Right cardiac atrium (tissue), 5 donors: ENCODE data around the gene ONECUT3. TPM values are rescaled to one million over a fixed set of nuclear protein-coding genes. Genes with fewer than 3 reads are reported as not detected.
A peak's percentile ranks its signal among the peaks of the same experiment; 100 is the strongest.

ENCODE experiments used
- ATAC-seq, 2 donors: fragments of 200-7000 bp; cut with Tn5 transposase; one replicate each; pipeline versions ENCODE4 v1.8.0 to v1.9.1; 2020; ENCODE audit warnings: moderate library complexity in 2 of 2, mild to moderate bottlenecking in 1 of 2
- DNase-seq, 3 donors: peaks; one replicate each; pipeline ENCODE4 v3.0.0-alpha.2; 2020
- H3K27ac ChIP-seq: one replicate; pipeline ENCODE4 v1.5.1; 2013; ENCODE audit warnings: mild to moderate bottlenecking, low read length, control low read depth, moderate library complexity
- H3K27me3 ChIP-seq: one replicate; pipeline ENCODE4 v1.6.1; 2013; ENCODE audit not compliant: control insufficient read depth, insufficient read depth
- H3K4me1 ChIP-seq: one replicate; pipeline ENCODE4 v1.6.1; 2013; ENCODE audit warnings: low read length; ENCODE audit not compliant: control insufficient read depth, insufficient read depth
- H3K4me3 ChIP-seq: one replicate; pipeline ENCODE4 v1.5.1; 2013; ENCODE audit warnings: low read length, control low read depth
- H3K9me3 ChIP-seq: one replicate; pipeline ENCODE4 v1.6.1; 2013; ENCODE audit warnings: low read length; ENCODE audit not compliant: control insufficient read depth
- WGBS: extraction: QIAGEN DNeasy Blood & Tissue Kit; methylation state at CpG from one replicate; pipeline ENCODE4 v1.1.7; 2013; 5-methylcytosine and 5-hydroxymethylcytosine counted together
- intact Hi-C, 4 donors: fragments of 100-400 bp; cut with DNase I; formaldehyde crosslinking; loops; one replicate each; pipeline versions ENCODE4 v1.11.0 to v1.14.0; 2022 to 2023
- polyA plus RNA-seq: library from polyadenylated mRNA; stranded (reverse); fragments of 200-250 nt; gene quantifications from one replicate; pipeline ENCODE4 v1.2.3, GENCODE V29; 2013
- total RNA-seq, 4 donors: library from RNA; stranded (reverse); fragmentation: NEBNext Ultra II Directional; extraction: Animal tissue kit (Norgen Biotek cat#: 25700); gene quantifications; one replicate each; pipeline ENCODE4 v1.2.1, GENCODE V29; 2021
- donor health status: healthy with polysubstance abuse.
- donor health status: DM: no; HTN: yes; CAD: no.
- donor health status: DM: no; HTN: no; CAD: no.
- donor health status: DM: no; HTN: yes; CAD: no; lungs with severe emphysema.
- donor health status: DM: yes; HTN: yes; CAD: no.

Gene ONECUT3
- total and polyA plus RNA-seq, 5 donors, result not detected

DNA sequence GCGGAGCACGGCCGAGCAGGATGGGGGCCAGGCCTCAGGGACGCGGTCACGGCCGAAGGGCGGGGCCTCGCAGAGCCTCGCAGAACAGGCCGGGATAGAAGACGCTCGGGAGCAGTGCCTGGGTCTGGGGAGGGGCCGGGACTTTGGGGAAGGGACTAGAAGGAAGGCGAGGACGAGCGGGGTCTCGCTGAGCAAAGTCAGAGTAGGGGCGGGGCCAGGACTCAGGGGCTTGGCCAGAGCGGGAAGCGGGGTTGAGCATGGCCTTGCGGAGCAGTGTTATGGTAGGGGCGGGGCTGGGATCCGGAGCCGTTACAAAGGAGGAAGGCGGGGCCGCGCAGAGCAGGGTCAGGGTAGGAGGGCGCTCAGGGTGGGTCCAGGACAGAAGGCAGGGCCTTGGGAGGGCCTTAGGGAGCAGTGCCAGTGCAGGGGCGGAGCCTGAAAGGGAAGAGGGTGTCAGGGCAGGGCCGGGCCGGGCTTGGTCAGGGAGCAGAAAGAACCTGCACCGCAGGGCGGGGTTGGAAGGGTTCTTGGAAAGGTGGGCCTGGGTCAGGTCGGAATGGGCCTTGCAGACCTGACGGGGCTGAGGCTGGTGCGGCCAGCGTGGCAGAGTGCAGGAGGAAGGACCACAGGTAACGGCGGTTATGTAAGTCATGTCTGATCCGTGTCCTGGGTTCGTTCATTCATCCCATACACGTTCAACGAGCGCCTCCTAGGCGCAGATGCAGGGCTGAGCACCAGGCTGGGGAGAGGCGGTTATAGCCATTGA, 59.3 kb downstream of the ONECUT3 start:
- intact Hi-C loops, result no loop called here
- no peaks in the 10 kb centered on the region for H3K9me3 ChIP-seq
- H3K27ac ChIP-seq, result peak overlapping the region; percentile 40
- DNase-seq (peak; percentile 96 to 98 (median 98)), ATAC-seq (peak; percentile 92 to 94)
- WGBS, result under 1% methylated on average over 47 of the region's 47 CpGs
- no peaks in the 10 kb centered on the region for H3K27me3 ChIP-seq
- H3K4me3 ChIP-seq, result peak overlapping the region; percentile 59
- peaks cover 3% of the 10 kb centered on the region for H3K4me1 ChIP-seq

DNA sequence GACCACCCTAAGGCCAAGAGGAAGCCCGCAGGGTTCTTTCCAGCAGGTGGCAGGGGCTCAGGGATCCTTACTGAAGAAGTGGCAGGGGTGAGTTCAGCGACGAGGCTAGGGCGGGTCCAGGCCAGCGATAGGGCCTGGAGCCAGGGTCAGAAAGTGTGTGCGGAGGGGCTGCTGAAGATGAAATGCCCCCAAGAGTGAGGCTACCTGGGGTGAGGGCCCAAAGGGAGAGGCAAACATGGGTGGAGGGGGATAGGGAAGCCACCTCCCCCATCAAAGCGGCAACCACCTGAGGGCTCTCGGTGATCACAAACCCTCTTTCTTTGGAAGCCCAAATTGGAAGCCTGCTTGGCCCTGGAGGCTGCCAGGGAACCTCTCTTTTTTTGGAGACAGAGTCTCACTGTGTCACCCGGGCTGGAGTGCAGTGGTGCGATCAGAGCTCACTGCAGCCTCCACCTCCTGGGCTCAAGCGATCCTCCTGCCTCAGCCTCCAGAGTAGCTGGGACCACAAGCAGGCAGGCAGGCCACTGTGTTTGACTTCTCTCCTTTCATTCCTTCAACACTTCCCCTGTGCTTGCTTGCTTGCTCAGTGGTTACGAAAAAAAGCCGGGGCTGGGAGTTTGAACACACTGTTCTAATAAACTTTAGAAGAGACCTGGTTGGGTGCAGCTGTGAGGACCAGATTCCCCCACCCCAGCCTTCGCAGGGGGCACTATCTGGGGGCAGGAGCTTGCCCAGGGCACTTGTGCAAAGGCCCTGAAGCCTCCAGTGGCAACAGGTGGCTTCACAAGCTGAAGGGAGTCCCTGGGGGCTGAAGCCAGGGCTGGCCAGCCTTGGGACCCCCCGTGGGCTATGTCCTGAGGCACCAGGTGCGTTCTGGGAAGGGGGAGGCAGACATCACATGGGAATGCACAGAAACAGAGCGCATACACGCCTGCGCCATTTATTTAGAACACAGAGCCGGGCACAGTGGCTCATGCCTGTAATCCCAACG, 60.2 kb downstream of the ONECUT3 start:
- intact Hi-C loops, result no loop called here
- no peaks in the 10 kb centered on the region for H3K9me3 ChIP-seq
- no peaks in the 10 kb centered on the region for H3K27me3 ChIP-seq
- H3K27ac ChIP-seq, result no peak overlapping the region
- peaks cover 3% of the 10 kb centered on the region for H3K4me1 ChIP-seq
- 66% methylated on average over 21 of the region's 21 CpGs for WGBS
- ATAC-seq, result no peak
- H3K4me3 ChIP-seq, result peak overlapping the region; percentile 59
- no peak for DNase-seq

DNA sequence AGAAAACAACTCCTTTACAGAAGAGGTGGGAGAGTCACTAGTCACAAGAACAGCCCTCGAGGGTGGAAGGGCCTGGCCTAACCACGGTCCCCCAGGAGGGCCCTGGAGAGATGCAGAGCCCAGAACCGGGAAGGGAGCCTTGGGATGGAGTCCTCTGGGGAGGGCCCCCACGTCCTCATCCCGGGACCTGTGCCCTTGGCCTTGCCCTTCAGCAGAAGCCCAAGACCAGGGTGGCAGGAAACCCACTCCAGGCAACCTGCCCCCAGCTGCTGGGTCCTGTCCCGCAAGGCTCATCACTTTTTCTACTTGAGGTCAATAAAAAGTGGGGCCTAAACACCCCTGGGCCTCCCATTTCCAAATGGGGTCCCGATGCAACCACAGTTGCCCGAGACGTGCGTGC, 61.1 kb downstream of the ONECUT3 start:
- Histone ChIP-seq H3K4me1 (peaks cover 3% of the 10 kb centered on the region), H3K9me3 (no peaks in the 10 kb centered on the region), H3K4me3 (no peak overlapping the region), H3K27me3 (no peaks in the 10 kb centered on the region), H3K27ac (no peak overlapping the region)
- ATAC-seq (no peak), DNase-seq (peak in 1 of 3 donors; percentile 47)
- 77% methylated on average over 10 of the region's 10 CpGs for WGBS
- intact Hi-C loops, result no loop called here

DNA sequence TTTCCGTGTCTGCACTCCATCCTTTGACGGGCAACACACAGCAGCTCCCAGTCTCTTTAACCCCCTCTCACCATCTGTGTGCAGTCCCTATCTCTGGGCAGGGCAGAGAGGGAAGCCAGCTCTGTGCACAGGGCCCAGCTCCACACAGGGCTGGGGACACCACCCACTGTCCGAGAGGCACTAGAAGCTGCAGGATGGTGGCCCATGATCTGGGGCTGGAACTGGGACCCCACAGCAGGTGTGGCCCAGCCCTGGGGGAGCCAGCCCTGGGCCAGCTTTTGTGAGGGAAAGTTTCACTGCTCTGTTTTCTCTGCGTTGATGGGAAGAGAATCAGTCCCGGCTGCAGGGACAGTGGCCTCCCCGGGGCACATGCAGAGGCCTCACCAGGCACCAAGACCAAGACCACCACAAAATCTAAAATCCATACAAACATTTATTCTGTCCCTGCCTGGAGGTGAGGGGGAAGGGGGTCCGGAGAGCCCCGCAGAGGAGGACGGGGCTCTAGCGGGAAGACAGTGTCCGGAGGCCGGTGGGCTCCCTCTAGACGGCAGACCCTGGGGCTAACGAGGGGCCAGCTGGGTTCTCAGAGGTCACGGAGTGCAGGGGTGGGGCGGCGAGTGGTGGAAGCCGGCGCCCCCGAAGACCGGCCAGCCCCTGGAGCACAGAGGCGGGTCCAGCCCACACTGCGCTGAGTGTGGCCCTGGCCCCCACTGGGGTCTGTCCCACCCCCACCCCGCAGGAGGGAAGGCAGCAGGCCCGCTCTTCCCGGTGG, 61.7 kb downstream of the ONECUT3 start:
- ATAC-seq (no peak), DNase-seq (no peak)
- Histone ChIP-seq H3K4me1 (peaks cover 3% of the 10 kb centered on the region), H3K9me3 (no peaks in the 10 kb centered on the region), H3K4me3 (no peak overlapping the region), H3K27ac (no peak overlapping the region), H3K27me3 (no peaks in the 10 kb centered on the region)
- 81% methylated on average over 26 of the region's 26 CpGs for WGBS
- intact Hi-C loops, result no loop called here

DNA sequence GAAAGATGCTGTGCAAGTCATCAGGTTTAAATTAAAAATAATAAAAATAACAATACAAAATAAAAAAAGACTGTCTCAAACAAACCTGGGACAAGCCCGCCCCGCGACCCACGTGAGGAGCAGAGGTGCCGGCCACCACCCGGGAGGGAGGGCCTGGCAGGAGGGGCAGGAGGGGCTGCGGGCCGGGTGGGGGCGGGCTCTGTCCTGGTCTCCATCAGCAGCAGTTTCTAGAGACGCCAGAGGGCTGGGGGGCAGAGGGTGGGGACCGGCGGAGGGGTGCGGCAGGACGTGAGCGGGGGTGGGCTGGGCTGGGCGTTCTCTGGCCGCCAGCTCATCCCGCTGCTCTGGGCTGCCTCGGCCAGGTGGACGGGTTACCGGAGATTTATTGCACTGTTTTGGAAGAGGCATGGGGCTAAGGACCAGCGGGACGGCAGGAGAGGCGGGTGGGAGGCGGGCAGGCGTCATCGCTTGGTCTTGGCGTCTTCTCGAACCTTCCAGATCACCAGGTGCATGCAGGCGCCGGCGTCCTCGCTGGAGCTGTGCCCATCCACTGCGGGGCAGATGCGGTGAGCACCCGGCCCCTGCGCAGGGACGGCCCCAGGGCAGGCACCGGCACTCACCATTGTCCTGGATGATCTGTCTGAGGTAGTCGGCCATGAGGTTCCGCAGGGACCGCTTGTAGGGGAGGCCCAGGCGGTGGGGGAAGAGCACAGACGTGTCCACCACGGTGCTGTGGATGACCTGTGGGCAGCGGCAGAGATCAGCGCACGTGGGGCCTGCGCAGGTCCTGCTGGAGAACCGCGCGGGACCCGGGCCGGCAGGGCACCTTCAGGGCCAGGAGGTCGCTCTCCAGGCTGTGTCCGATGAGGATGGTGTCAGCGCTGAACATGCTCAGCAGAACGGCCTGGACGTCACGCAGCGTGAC, 62.6 kb downstream of the ONECUT3 start:
- H3K4me1 ChIP-seq, result peaks cover 3% of the 10 kb centered on the region
- ATAC-seq (no peak), DNase-seq (no peak)
- no peaks in the 10 kb centered on the region for H3K9me3 ChIP-seq
- H3K27ac ChIP-seq, result no peak overlapping the region
- H3K27me3 ChIP-seq, result no peaks in the 10 kb centered on the region
- no peak overlapping the region for H3K4me3 ChIP-seq
- intact Hi-C loops, result no loop called here
- WGBS, result 91% methylated on average over 61 of the region's 61 CpGs

DNA sequence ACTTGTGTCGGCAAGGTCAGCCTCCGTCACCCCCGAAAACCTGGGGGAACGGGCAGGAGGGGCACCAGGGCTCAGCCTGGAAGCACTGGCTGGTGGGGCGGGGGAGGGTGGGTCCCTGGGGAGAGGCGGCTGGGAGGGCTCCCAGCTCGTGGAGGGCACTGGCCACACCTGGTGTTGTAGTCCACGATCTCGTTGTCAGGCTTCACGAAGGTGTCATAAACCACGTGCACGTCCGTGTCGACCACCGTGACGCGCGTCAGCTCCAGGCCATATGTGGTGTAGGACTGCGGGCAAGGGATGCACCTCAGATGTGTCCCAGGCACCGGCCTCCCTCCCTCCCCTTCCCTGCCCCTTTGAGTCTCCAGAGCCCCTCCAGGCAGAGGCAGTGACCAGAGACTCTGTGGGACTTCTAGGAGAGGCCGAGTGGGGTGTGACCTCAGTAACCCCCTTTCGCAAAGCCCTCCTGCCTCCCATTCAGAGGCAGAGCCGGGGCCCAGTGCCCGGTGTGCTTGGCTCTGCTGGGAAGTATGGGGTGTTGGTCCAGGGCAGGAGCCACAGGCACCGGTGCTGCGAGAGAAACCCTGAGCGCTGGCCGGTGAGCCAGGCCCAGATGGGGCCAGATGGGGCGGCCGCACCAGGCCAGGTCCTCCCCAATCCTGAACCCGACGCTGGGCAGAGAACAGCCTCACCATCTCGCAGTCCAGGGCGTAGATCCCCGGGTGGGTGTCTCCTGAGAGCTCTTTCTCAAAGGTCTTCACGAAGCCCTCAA, 63.4 kb downstream of the ONECUT3 start:
- Histone ChIP-seq H3K4me3 (no peak overlapping the region), H3K27me3 (no peaks in the 10 kb centered on the region), H3K27ac (no peak overlapping the region), H3K9me3 (no peaks in the 10 kb centered on the region), H3K4me1 (peaks cover 3% of the 10 kb centered on the region)
- no peak for DNase-seq
- intact Hi-C loops, result no loop called here
- WGBS, result 93% methylated on average over 36 of the region's 36 CpGs
- no peak for ATAC-seq

DNA sequence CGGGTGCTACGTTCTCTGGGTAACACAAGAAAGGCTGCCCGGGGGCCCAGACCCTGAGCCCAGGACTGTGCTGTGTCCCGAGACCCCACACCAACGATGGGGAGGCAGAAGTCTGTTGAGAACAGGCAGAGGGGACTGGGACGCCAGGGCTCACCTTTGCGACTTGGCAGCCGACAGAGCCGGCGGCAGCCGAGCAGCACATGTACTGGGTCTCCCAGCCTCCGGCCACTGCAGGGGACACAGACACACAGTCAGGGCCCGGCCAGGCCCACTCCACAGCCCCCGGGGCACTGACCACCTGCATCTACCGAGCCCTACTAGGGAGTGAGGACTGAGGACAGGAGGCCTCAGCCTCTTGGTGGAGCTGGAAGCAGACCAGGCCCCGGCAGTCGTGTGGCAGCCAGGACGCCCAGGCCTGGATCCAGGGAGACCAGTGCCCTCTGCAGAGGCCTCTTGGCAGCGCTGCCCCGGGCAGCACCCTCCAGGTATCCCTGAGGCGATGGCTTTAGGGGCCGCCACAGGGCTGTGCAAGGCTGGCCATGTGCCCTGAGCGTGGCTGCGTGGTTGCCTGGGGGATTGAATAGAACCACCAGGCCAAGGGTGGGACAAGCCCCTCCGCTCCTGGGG, 64.4 kb downstream of the ONECUT3 start:
- WGBS, result 88% methylated on average over 25 of the region's 25 CpGs
- Histone ChIP-seq H3K27me3 (no peaks in the 10 kb centered on the region), H3K4me3 (no peak overlapping the region), H3K9me3 (no peaks in the 10 kb centered on the region), H3K4me1 (peaks cover 3% of the 10 kb centered on the region), H3K27ac (no peak overlapping the region)
- ATAC-seq (no peak), DNase-seq (peak in 1 of 3 donors; percentile 54)
- intact Hi-C loops, result no loop called here

DNA sequence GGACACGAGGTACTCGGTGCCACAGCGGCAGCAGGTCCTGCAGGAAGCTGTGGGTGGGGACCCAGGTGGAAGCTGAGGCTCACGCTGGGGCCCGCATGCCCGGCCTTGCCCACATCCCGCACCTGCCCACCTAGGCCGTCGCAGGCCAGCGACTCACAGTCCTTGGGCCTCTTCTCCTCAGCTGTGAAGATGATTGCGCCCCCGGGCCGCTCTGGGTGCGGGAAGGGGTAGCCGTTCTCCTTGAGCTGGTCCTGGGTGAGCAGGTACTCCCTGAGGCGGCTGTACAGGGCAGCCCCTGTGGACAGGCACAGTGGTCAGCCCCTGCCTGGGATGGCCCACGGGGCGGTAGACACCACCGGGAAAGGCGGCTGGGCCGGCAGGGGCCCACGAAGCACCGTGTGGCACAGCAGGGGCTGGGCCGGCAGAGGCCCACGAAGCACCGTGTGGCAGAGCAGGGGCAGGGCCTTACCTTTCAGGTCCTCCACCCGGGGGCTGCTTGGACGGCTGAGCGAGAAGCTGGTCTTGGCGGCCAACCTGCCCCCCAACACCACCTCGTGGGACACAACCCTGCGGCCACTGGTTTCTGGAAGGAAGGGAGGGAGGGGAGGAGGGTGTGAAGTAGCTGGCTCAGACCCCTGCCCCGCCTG, 65.4 kb downstream of the ONECUT3 start:
- 91% methylated on average over 33 of the region's 33 CpGs for WGBS
- H3K27me3 ChIP-seq, result no peaks in the 10 kb centered on the region
- no peaks in the 10 kb centered on the region for H3K4me1 ChIP-seq
- DNase-seq, result peak in 1 of 3 donors; percentile 32
- no peak overlapping the region for H3K27ac ChIP-seq
- intact Hi-C loops, result no loop called here
- H3K4me3 ChIP-seq, result no peak overlapping the region
- no peak for ATAC-seq
- H3K9me3 ChIP-seq, result no peaks in the 10 kb centered on the region
